ENCODE data around the gene OR2A5. TPM values are rescaled to one million over a fixed set of nuclear protein-coding genes. Genes with fewer than 3 reads are reported as not detected.

Gene OR2A5, protein sequence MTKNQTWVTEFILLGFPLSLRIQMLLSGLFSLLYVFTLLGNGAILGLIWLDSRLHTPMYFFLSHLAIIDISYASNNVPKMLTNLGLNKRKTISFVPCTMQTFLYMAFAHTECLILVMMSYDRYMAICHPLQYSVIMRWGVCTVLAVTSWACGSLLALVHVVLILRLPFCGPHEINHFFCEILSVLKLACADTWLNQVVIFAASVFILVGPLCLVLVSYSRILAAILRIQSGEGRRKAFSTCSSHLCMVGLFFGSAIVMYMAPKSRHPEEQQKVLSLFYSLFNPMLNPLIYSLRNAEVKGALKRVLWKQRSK
- not detected in 2 replicates for total RNA-seq

DNA sequence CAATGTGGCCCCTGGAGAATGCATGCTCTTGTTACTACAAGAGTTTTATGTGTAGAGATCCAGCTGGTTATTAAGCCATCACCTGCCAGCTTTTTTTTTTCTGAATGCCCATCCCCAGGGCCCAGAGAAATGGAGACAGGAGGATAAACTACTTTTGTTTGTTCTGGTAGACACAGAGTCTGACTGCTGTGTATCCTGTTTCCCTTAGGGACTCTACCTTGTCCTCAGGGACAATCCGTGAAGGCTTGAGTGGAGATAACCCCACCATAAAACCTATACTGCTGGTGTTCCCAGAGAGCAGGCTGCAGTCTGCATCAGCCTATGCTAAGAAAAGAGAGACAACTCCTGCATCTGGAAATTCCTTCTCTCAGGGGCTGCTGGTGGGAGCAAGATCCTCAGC, at the start of gene OR2A5:
OR2A5 (plus strand) TSS at position 301 of the 400 bp plus-strand sequence. CDS start 1,454 bp downstream, outside the sequence.

DNA sequence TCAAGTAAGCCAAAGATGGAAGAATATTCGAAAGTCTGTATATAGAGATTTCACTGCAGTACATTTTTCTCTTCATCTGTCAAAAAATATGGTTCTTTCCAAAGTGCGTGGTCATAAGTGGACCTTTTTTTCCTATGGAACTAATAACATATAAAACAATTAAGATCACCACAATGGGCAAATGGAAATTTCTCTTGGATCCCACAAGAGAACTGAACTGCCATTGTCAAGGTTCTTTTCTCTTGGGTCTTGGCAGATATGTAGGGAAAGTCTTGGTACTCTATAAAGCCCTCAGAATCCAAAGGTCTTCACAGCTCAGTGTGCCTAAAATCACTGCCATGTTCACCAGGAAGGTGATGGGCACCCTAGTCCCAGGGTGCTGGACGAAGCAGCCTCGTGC, 48.7 kb upstream of the OR2A5 start, which contains the start of gene OR6B1:
OR6B1 (plus strand) TSS at position 301 of the 400 bp plus-strand sequence. CDS start 3,677 bp downstream, outside the sequence.

DNA sequence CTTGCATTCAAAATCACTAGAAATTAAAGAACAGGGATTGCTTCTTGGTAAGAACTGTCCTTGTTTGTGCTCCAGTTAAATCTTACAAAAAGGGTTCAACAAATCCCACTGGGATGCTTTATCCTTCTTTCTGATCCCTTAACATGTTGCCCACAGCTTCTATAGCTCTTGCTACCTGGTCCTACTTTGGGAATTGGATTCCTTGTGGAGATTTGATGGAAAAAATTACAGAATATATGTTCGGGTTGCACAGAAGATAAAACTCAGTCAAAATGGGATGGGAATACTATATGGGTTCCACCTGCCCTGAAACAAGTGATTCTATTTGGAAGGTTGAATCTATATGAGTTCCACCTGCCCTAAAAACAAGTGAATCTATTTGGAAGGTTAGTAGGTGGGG, 20.8 kb downstream of the OR2A5 start, which contains the start of gene OR2A25:
OR2A25 (plus strand) TSS at position 301 of the 400 bp plus-strand sequence. CDS start 4,409 bp downstream, outside the sequence.

DNA sequence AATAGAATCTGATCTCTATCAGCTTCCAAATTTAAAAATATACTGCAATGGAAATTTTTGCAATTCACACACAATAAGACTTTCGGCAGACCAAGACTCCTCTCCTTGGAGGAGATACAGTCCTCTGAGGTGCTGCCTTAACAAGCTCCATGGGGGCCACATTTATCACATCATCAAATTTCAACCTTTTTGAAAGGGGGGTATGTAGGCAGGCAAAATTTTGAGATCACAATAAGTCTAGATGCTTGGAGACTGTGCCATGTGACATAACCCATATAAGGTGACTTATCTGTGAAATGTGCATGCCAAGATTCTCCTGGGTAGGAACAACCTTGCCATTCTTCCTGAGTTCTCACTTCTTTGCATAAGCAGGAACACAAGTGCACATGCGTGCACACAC, 37.2 kb downstream of the OR2A5 start, which contains the start of gene OR2A12:
OR2A12 (plus strand) TSS at position 301 of the 400 bp plus-strand sequence. CDS start 8,830 bp downstream, outside the sequence.

Other genes starting within 250 kb of the OR2A5 start
- gene TCAF1, start 146.8 kb upstream of the OR2A5 start, total RNA-seq = 34.8 and 43.9 TPM in 2 replicates
- not detected in 2 replicates for gene OR2F2, start 113.7 kb upstream of the OR2A5 start, total RNA-seq
- not detected in 2 replicates for gene OR2F1, start 94.1 kb upstream of the OR2A5 start, total RNA-seq
- gene OR6B1, start 48.6 kb upstream of the OR2A5 start, total RNA-seq = not detected in 2 replicates
- not detected in 2 replicates for gene OR2A25, start 20.9 kb downstream of the OR2A5 start, total RNA-seq
- not detected in 2 replicates for gene OR2A12, start 37.3 kb downstream of the OR2A5 start, total RNA-seq
- not detected in 2 replicates for gene OR2A2, start 60.6 kb downstream of the OR2A5 start, total RNA-seq
- not detected in 2 replicates for gene OR2A14, start 74.2 kb downstream of the OR2A5 start, total RNA-seq
- gene CTAGE4, start 134.5 kb downstream of the OR2A5 start, total RNA-seq = 0.30 TPM in 1 of 2 replicates, not detected in the other
- gene ARHGEF35, start 146.9 kb downstream of the OR2A5 start, total RNA-seq = 0.32 and 0.91 TPM in 2 replicates
- not detected in 2 replicates for gene OR2A42, start 190.7 kb downstream of the OR2A5 start, total RNA-seq
- gene OR2A7, start 215.8 kb downstream of the OR2A5 start, total RNA-seq = 0.46 TPM in 1 of 2 replicates, not detected in the other
- gene CTAGE8, start 220.3 kb downstream of the OR2A5 start, total RNA-seq = 0.15 and 0.65 TPM in 2 replicates